ENCODE measurements around the gene UGGT2.

- no peak for TF ChIP-seq POLR2A (IDR thresholded peaks at IDR 0.05)
- TF ChIP-seq CTCF (IDR thresholded peaks at IDR 0.05): no peak
- TF ChIP-seq POLR2AphosphoS5 (IDR thresholded peaks at IDR 0.05): no peak
Observed at GRCh38 chr13:96091164-96092117, 38.2 kb upstream of the UGGT2 start.

All from breast epithelium (tissue), 3 donors.